Measurements from ENCODE around the gene PPP2R2C. TPM values are rescaled to one million over a fixed set of nuclear protein-coding genes. Genes with fewer than 3 reads are reported as not detected.

PPP2R2C gene
- total RNA-seq, 2 experiments from 2014 or later = not detected

DNA sequence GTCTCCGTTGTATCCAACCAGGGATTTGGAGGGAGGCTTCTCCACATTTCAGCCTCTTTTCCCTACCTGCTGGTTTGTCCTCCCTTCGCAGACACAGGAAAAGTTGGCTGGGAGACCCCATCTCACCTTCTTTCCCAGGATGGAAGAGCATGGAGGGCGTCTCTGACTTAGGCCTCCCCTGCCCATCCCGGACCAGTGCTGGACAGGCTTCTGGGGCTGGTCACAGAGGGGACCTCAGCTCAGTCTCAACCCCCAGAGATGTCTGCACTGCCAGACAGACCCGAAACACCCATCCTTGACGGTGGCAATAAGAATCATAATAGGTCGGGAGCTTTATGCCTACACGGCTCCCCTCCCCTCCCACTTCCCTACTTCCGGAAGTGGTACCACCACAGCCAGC is 201.2 kb downstream of the PPP2R2C start:
- CTCF ChIA-PET = interaction anchor here (2.3 kb wide), 1 partner anchor 56 kb away, joined by 8 read pairs; no protein-coding TSS in a partner anchor
- Mint-ChIP-seq H3K27me3 (peaks cover 30% of the 10 kb centered on the region), H3K4me3 (peak overlapping the region; percentile 8), H3K4me1 (peaks cover 20% of the 10 kb centered on the region), H3K36me3 (ENCODE audit: low read depth) (no peaks in the 10 kb centered on the region), H3K9me3 (no peaks in the 10 kb centered on the region), H3K27ac (no peak overlapping the region)
- no peak for DNase-seq
- POLR2A ChIA-PET = no interaction called here

- DNase-seq = no peak
- peak overlapping the region; percentile 60 for H3K27ac Mint-ChIP-seq
- H3K27me3 Mint-ChIP-seq = peaks cover 31% of the 10 kb centered on the region
- H3K4me1 Mint-ChIP-seq = peaks cover 20% of the 10 kb centered on the region
- no peaks in the 10 kb centered on the region for H3K36me3 Mint-ChIP-seq (ENCODE audit: low read depth)
- H3K9me3 Mint-ChIP-seq = no peaks in the 10 kb centered on the region
- CTCF ChIA-PET = interaction anchor here (2.3 kb wide), 1 partner anchor 56 kb away, joined by 8 read pairs; no protein-coding TSS in a partner anchor
- H3K4me3 Mint-ChIP-seq = peak overlapping the region; percentile 74
- POLR2A ChIA-PET = no interaction called here
Observed at GRCh38 chr4:6270636-6271121, 201.7 kb downstream of the PPP2R2C start.

Other genes starting within 250 kb of the PPP2R2C start
- 1 to 10 TPM; 1.7 to 2.1 TPM for gene WFS1, start 202.8 kb downstream of the PPP2R2C start, total RNA-seq
- 10 to 100 TPM; 36.1 to 36.7 TPM for gene MAN2B2, start 102.6 kb upstream of the PPP2R2C start, total RNA-seq
- 100 to 1,000 TPM in 1 of 2 experiments, 10 to 100 TPM in 1; 91.3 to 107 TPM for gene MRFAP1, start 168.1 kb upstream of the PPP2R2C start, total RNA-seq
- gene S100P, start 221.3 kb upstream of the PPP2R2C start, total RNA-seq = 1 to 10 TPM; 5.3 to 7.2 TPM
- gene MRFAP1L1, start 237.3 kb upstream of the PPP2R2C start, total RNA-seq = 10 to 100 TPM; 74.5 to 74.9 TPM
- gene BLOC1S4, start 243.6 kb upstream of the PPP2R2C start, total RNA-seq = 10 to 100 TPM; 16.6 to 17.6 TPM

All from activated CD4-positive, alpha-beta T cell treated with anti-CD3 and anti-CD28 coated beads, Interleukin-2, amount 10 ng/mL, durations not matched to agents 7 days and 5 days (primary cell).